HS-27A (cell line): ENCODE data around the gene ACTG2.
"Not testable (repeated sequence)": the region's sequence is repeated elsewhere in the genome, so short reads cannot be mapped to it uniquely, and the experiment has no call there.

Experiments
- DNase-seq: peaks from one replicate; pipeline ENCODE4 v3.0.0-alpha.2; 2012; ENCODE audit warnings: low read depth, missing footprints

Gene ACTG2

GRCh38 chr2:73937103-73937885 lies 44.5 kb downstream of the ACTG2 start:
- no peak for DNase-seq

- DNase-seq, result no peak
These were observed 45.1 kb downstream of the ACTG2 start for GRCh38 chr2:73937899-73938298.

- DNase-seq, result no peak
These were observed 46.0 kb downstream of the ACTG2 start for GRCh38 chr2:73938718-73939352.

DNA sequence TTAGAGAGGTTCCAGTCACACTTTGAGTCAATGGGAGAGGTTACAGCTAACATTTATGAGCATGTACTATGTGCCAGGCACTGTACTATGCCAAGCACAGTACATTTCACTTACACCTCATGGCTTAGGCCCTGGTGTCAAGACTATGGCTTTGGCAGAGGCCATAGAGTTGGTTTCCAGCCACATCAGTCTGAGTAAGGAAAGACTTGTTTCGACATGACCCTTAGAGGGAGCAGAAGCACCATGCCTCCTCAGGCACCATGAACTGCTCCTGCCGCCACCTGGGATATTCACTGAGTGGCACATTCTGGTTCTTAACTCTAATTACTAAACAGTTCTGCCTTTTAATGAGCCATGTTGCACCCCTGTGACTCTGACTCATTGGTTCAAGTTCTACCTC lies 46.6 kb downstream of the ACTG2 start:
- no peak for DNase-seq

GRCh38 chr2:73940066-73940465 lies 47.3 kb downstream of the ACTG2 start:
- not testable (repeated sequence) for DNase-seq

- no peak for DNase-seq
These were observed 49.9 kb downstream of the ACTG2 start for GRCh38 chr2:73942664-73943063.

GRCh38 chr2:73944714-73945113 lies 51.9 kb downstream of the ACTG2 start:
- no peak for DNase-seq

DNA sequence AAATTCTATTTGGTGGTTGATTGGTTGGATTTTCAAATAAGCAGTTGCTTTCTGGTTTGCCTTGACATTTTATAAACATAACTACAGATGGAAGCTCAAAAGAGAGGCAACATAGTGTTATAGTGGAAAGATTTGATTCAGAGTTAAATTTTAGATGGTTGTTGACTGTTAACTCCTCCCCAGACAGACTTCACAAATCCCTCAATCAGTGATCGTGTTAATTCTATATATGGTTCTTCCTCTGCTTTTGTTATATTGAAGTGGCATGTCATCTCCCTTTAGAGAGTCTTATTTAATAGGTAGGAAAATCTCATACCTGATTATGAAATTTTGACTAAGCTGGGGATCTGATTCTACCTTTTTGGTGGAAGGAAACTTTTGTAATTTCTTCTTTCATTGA lies 53.4 kb downstream of the ACTG2 start:
- no peak for DNase-seq

GRCh38 chr2:73946666-73947065 lies 53.9 kb downstream of the ACTG2 start:
- DNase-seq, result no peak

DNA sequence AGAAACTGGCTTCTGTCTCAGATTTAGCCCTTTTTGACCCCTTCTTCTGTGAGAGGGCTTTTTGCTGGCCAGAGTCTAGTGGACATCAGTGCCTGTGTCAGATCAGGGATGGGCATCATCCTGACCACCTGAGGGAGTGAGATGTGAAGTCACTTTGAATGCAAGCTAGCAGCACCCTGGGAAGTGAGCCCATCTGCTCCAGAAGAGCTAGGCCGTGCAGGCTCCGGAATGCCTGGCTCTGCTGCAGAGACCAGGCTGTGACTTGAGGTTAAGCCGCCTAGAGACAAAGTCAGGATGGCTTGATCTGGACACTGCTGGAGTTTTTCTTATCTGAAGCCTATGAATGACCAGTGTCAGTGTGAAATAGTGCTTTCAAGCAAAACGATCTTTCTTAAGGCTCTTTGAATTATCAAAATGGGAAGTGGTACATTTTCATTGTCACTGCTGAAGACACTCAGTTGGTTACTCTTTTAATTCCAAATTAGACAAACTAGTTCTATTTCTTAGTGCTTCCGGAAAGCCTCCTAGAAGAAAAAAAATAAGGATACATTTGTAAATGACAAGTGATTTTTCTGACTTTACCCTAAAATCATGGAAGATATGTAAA lies 54.7 kb downstream of the ACTG2 start:
- no peak for DNase-seq

DNA sequence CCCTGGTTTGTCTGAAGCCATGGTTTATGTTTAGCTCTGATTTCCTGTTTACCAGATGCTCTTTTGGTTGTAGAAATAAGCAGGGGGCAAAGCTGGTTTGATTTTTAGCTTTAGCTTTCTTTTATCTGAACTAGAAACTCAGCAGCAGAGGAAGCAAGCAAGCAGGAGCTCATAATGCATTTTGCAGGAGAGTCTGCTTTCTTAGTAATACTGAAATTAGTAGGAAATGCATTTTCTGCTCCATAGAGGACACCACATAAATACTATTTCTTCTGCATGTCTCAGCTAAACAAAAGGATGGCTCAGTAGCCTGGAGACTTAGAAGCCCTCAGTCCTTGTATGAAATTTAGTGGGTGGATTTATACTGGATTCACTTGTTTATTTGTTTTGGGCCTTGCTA lies 57.0 kb downstream of the ACTG2 start:
- no peak for DNase-seq

- no peak for DNase-seq
These were observed 60.0 kb downstream of the ACTG2 start for GRCh38 chr2:73952499-73953446.

- DNase-seq, result no peak
These were observed 63.5 kb downstream of the ACTG2 start for GRCh38 chr2:73956218-73956865.

GRCh38 chr2:73961274-73961673 lies 68.5 kb downstream of the ACTG2 start:
- DNase-seq, result no peak

- DNase-seq, result no peak
These were observed 69.2 kb downstream of the ACTG2 start for GRCh38 chr2:73961823-73962615.

- no peak for DNase-seq
These were observed 70.0 kb downstream of the ACTG2 start for GRCh38 chr2:73962798-73963197.

GRCh38 chr2:73963385-73964120 lies 70.7 kb downstream of the ACTG2 start:
- no peak for DNase-seq

GRCh38 chr2:73964223-73964622 lies 71.4 kb downstream of the ACTG2 start:
- no peak for DNase-seq

GRCh38 chr2:73965053-73965452 lies 72.2 kb downstream of the ACTG2 start:
- no peak for DNase-seq

DNA sequence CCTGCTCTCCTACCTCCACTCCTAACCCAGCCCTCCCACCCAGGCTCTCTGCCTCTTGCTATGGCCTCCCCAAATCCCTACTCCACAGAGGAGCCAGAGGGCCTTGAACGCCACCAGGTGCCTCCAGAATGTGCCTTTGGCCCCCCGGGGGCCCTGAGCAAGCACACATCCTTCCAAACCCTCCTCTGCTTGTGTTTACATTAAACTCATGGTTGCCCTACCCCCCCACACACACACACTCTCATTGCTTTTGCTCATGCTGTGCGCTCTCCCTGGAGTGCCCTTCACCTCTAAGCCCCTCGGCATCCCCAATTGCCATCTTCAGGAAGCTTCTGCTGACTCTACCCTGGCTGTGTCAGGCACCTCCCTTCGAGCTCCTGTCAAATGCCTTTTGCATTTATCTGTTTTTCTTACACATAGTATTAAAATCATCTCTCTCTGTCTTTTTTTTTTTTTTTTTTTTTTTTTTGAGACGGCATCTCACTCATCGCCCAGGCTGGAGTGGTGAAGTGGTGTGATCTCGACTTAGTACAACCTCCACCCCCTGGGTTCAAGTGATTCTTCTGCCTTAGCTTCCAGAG lies 75.6 kb downstream of the ACTG2 start:
- no peak for DNase-seq
